GM19328 (cell line): Measurements from ENCODE around the gene CABLES1.

Experiments used
- ATAC-seq: cut with Tn5 transposase; IDR thresholded peaks from one replicate; pipeline ENCODE4 v1.9.1; 2021; ENCODE audit warnings: mild to moderate bottlenecking, moderate library complexity; ENCODE audit not compliant: unreplicated experiment

The CABLES1 gene

DNA sequence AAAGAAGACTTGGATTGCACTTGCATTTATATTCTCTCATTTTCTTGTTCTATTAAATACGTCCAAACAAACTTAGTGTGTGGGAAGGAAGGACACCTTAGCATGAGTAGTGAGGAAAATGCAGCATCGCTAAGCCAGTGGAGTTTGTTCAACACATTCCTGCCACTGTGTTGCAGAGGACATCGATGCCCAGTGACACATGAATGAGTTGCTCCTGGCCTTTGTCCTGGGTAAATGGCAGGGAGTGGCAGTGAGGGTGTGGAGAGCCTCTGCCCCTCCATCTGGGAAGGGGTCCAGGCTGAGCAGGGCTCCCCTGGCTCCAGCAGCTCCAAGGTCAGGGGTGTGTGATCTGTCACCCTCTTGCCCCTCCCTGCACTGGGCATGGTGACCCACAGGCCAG lies 75.9 kb downstream of the CABLES1 start:
- no peak for ATAC-seq

DNA sequence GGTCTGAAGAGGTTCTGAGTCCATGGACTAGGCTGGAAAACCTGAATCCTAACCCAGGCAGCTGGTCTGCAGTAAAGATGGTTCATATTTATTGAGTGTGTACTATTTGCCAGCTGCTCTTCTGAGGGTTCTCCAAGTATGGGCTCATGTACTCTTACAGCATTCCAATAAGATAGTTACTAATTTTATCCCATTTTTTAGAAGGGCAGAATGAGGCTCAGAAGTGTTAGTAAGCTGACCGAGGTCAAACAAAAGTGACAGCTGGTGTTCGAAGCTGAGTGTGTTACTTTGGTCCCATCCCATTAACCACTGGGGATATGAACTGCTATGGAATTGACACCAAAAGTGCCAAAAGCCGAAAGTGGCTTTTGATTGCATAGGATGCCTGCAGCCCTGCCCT lies 76.9 kb downstream of the CABLES1 start:
- no peak for ATAC-seq

DNA sequence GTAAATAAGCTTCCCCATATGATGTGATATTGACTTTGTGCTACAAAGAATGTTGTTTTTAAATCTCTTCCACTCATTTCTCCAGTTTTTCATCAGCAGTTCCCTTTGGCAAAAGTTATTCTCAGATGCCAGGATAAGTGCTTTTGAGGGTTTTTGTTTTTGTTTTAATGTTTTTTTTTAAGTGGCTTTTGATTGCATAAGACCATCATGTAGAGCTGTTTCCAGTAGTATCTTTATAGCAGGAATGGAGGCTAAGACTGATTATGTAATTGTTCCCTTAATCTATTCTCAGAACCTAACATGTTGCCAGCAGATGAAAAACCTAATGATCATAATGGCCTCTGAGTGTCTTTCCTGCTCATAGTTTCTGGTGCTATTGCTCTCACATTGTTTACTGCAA lies 77.9 kb downstream of the CABLES1 start:
- ATAC-seq, result no peak

DNA sequence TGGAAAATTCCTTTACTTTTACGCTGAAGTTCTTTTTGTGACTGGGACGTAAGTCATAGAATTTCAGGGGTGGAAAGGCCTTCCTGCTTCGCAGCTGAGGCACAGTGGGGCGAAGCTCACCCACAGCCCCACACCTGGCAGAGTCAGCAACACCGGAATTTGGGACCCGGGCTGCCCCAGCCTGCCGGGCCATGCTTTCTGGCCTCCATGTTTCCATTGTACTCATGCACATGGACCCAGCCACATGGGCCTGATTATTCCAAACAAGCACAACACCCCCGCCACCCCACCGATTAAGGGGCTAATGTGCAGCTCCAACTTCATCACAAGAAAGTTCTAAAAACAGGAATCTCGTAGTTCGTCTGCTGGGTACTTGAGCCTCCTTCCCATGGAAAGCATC lies 82.5 kb downstream of the CABLES1 start:
- ATAC-seq, result no peak

DNA sequence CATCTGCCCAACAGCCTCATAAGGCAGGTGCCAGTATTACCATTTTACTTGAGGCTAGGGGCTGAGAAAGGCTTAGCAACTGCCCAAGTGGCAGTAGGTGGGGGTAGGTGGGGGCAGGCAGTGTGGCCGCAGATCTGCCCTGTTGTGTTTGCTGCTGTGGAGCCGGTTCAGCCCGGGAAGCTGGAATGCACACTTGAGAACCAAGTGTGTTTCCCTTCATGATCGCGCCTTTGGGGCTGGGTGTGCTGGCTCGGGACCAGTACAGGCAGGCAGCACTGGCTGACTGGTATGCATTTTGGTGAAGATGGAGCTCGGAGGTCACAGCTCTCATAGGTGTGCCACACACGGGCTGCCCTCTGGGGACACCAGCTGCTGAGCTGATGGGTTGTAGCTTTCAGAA lies 85.1 kb downstream of the CABLES1 start:
- ATAC-seq, result no peak

DNA sequence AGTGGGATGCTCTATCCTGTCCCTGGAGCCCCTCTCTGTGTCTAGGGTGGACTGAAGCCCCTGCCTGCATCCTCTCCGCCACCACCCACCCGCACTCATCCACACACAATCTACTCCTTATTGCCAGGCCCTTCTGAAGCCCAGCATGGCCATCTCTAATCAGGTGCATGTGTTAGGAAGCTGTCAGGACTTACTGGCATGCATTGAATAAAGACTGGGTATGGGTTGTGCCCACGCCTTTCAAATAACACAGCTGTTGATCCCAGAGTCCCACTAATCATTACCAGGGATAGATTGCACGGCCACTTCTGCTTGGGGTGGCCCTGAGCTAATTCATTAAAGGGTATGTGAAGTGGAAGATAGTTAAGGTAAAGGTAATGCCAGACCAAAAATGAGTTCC lies 88.4 kb downstream of the CABLES1 start:
- ATAC-seq, result no peak

DNA sequence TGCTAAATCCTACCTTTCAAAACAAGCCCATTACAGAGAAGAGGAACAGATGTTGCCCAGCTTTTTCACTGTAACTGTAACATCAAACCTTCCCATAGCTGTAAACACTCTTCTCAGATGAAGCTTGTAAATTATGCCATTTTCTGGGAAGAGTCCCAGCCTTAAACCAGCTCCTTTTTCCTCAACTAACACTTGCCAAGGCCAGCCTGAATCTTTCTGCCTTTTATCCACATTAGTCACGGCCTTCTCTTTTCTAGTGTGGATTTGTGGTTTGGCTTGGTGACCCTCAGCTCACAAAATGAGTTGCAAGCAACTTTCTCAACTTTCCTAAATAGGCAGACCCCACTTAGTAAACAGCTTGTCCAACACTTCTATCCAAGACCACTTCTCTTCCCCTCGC lies 90.2 kb downstream of the CABLES1 start:
- no peak for ATAC-seq

DNA sequence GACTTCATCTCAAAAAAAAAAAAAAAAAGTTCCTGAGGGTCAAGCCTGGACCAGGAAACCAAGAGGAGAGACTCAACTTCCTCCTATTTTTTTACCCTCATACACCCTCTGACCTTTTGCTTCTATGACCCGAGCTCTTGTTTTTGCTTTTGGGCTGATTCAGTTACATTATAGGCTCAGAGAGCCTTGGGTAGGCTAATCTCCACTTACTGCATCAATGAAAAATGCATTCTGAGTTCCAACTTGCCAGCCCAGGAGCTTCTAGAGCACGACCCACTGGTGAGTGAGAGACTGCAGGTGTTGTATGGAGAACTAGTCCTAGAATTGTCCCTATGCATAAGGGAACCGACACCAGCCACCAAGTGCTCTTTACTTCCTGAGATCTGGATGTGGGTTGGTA lies 91.1 kb downstream of the CABLES1 start:
- no peak for ATAC-seq

DNA sequence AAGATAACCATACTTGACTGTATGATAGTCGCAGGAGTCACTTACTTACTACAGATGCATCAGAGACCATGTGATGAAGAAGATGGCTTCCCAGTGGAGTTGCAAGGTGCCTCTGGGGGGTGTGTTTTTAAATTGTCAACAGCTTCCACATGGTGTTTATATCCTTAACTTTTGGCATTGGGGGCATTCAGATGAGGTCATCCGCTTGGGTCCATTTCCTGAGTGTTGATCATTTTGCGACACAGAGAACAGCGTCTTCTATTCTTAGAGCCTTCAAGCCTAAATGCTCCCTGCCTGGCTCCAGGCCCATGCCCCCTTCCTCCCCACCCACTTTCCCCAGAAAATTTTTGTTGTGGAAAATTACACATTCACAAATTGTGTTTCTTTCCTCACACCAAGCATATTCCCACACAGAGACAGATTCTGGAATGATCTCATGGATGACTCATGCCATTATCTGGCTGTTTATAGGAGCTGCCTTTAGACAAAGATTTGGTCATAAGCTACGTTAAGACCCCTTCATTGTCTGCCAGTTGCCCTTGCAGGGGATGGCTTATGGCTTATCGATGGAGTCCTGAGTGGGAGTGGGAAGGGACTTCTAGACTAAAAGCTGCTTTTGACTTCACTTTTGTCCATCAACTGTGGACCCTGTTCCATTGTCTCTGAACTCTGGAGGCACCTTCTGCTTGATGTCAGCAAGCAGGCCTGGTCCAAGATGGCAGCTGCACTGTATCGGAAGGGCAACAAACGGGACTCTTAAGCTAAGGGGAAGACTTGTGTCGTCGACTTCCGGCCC lies 91.8 kb downstream of the CABLES1 start:
- no peak for ATAC-seq

DNA sequence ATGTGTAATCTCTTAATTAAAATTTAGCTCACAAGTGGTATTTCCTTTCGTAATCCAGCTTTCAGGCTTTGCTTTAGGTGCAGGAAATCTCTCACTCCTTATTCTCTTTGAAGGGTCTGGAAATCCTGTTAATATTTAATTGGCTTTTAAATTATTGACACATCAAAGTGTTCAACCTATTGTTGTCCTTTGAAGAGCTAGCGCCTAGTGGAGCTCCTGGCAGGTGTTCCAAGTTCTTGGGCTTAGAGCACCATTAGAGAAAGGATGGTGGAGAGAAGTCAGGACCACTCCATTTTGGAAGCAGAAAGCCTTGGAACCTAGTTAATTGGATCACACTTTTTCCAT lies 92.4 kb downstream of the CABLES1 start:
- no peak for ATAC-seq

DNA sequence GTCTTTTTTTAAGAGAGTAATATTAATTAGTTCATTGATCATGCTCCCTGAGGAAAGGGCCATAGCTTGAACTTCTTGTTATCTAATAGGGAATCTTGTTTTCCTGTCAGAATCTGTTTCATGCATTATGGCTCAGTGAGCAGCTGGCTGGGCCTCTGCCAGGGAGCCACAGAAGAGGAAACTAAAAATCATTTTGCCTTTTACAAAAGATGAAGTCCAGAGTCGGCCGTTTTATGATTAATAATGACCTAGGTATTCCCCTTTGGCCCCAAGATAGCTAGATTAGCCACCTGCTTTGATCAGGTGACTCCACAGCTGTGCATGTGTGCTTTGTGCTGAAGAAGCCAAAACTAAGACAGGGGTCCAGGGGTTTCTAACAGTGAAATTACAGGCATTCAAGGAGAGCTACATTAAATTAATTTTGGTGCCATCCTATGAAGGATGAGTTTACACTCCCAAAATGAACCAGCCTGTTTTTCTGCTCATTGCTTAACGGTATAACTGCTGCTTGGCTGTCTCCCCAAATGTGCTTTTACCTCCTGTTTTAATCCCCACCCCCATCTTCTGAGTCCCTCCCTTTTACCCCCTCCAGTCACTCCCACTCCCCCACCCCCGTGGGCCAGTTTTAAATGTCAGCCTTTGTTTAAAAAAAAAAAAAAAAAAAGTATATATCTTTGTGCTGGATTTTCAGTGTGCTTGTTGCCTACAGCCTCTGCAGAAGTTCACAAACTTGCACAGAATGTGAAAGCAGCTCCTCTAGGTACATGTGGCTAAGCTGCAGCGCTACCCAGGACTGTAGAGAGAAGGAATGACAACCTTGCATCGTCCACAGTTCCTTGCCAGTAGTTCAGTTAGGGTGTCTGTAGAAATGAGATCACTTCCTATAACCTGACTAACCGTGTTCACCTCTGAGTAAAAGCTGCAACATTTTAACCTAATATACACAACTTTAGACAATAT lies 93.1 kb downstream of the CABLES1 start:
- peak; percentile 29 for ATAC-seq

DNA sequence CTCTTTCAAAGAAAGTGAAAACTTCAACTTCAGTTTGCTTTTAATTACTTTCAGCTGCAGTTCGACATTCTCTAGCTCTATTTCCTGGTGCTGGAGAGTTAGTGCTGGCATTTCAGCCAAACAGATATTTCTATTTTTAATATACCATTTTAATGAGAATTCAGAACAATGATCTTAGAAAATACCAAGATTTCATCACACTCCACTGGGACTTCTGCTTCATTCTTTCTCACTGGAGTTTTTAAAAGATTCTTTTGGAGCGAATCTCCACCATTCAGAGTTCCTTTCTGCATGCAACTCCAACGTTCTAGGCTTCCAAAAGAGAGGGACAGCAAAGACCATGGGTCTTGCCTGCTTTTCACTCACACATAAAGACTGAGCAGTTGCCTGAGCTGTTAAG lies 94.2 kb downstream of the CABLES1 start:
- ATAC-seq, result no peak

DNA sequence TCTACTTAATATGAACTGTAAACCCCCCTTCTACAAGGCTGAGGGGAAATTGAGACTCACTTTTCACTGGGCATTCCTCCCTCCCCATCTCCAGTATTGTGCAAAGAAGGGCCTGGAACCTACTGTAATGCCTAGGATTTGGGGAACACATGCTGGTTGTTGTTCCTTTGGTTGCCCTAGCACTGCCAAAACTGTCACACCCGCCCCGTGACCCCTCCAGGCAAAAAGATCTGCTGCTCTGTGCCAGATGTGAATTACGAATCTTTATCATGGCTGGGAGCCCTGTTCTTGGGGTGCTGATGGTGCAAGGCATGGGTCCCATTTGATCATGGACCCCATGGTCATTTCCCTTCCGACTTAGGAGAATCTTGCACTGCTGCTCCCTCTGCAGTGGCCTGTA lies 95.4 kb downstream of the CABLES1 start:
- no peak for ATAC-seq

DNA sequence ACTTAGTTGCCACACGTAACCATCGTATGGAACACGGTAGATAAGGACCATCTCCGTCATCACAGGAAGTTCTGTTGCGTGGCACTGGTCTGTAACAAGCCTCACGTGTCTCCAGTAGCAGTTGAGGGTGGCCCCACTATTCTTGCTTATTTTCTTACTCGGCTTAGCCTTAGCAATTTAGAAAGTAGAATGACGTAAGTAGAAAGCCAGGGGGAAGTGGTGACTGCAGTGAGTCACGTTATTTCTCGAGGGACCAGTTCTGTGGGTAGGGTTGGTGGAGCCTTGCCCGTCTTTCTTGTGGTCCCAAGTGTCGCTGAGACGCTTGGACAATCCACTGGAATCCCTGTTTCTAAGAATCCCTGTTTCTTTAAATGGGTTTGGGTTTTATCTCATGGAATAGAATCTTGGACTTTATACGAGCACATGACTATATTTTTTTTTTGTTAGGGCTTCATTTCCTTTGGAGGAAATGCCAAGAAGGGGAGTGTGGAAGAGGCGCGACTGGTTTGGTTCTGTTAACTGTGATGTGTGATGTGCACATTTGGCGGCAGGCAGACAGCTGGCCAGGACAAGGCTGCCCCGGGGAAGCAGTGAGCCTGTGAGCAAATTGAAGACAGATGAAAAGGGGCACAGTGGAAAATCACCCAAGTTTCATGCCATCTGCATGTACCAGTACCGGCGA lies 96.2 kb downstream of the CABLES1 start:
- peak; percentile 86 for ATAC-seq

DNA sequence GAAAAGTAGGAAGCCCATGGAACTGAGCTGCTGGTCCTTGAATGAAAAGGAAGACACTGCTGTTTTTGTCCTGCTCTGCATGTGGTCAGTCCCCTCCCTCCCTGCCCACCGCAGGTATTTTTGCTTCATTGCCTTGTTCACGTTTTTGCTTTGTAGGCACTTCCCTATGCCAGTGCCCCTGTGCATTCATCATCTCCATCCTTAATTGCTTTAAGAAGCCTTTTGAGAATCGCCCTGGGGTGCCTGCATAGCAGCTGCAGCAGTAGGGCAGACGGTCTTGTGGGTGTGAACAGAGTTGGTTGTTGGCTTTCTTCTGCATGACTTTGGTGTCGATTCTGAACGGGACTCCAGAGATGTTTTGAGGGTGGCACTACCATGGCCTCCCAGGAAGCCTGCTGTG lies 97.0 kb downstream of the CABLES1 start:
- ATAC-seq, result no peak

DNA sequence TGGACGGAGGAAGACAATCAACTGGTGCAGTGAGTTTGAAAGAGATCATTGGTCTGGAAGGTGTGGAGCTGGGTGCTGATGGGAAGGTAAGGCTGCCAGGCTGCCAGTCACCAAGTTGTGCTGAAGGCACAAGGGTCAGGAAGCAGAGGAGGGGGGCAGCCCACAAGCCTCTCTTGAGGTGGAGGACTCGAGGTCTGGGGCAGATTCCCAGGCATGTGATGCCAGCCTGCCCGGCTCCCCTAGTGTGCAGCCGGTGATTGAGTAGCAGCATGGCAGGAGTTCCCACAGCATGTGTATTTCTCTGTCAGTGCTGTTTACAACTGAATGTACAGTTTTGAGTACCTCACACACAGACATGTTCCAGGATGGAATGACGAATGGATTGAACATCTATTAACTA lies 99.3 kb downstream of the CABLES1 start:
- ATAC-seq, result no peak

DNA sequence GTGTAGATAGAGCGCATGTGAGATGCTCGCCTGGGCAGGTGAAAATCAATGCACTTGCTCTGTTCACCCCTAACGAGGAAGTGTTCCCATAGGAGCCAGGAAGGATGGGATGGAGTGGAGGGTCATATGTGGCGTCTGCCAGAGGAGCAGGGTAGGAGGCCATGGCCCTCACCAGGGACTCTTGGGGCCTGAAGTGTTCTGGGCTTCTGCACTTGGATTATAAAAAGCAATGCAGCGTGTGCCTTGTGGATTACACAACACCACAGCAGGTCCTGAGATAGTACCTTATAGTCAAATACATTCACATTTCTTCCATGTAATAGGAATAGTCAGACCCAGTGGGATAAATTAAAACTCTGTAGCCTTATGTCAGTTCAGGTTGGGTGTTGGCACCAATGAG lies 100.1 kb downstream of the CABLES1 start:
- ATAC-seq, result no peak

DNA sequence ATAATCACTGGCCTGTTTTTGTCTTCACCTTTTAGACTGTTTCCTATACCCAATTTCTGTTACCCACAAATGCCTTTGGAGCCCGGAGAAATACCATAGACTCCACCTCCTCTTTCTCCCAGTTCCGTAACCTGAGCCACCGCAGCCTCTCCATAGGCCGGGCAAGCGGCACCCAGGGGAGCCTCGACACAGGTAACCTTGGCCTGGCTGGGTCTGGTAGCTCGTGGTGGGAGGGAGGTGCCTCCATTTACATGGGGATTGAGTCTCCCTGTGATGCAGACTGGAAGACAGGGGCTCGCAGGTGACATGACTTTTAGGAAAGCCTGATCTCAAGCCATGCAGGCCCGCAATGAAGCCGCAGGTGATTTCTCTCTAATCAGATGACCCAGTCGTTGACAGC lies 100.6 kb downstream of the CABLES1 start:
- ATAC-seq, result no peak

DNA sequence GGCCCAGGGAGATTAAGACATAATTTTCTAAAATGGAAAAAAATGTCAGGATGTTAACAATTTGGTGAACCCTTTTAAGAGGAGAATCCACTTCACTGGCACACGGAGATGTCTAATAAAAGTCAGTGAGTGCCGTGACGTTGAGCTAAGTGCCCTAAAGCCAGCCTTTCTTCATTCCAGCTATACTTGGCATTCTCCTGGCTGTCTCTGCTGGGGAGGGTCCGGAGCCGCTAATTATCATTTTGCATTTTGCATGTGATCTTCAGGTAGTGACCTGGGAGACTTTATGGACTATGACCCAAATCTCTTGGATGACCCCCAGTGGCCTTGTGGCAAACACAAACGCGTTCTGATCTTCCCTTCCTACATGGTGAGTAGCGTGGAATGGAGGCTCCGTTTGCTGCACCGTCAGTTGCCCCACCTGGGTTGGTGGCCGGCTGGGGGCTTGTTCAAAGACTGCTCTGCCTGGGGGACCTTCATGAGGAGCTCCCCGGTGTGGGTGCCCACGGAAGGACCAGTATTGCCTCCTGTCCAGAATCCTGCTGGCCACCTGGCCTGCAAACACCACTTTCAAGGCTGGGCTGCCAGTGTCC lies 101.7 kb downstream of the CABLES1 start:
- no peak for ATAC-seq

DNA sequence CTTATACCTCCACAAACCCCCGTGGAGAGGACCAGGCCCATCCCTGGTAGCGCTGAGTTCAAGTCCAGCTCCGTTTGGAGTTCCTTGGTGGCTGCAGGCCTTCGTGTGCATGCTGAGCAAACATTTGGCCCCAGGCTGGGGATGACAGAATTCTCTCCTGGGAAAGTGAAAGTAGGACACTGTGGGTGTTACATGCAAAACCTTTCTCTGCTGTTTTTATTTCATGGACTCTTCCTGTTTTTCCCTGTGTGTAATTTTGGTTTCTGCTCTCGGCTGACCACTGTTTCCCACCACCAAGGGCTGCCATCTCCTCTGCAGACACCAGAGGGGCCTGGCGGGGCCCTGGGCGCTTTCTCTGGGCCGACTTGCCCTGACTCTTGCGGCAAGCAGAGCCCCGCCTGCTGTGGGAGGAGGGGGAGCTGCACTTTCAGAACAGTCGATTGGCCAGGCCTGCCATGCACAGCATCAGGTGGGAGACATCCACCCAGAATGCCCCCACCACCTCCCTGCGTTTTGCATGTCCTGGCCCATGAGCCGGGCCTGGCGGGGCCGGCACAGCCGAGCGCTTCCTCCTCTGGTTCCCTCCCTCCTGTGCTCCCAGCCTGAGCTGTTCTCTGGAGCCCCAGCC lies 102.4 kb downstream of the CABLES1 start:
- peak; percentile 59 for ATAC-seq

DNA sequence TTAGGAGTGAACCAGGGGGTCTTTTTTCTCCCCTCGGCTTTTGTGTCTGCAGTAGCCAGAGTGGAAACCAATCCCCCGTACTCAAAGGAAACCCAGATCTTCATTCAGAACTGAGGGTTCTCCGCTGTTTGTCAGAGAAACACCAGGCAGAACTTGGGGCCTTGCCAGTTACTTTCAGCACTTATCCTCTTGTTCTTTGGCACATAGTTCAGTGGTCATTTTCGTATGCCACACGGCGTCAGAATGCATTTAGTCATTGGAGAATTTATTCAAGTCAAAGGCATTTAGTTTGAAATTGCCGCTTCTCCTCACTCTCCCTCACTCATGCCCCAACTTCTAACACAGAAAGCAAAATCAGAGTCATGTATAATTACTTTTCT lies 102.9 kb downstream of the CABLES1 start:
- no peak for ATAC-seq
